Calu3 (cell line): ENCODE results near the gene TNK2. TPM values are rescaled to one million over a fixed set of nuclear protein-coding genes. Genes with fewer than 3 reads are reported as not detected.

Experiments
- BruUV-seq: library from RNA; stranded (reverse); fragments of 400-500 nt; replicated peaks from 2 replicates; lab custom pipeline; 2021; lab: Mats Ljungman, UMichigan
- CTCF ChIA-PET: fragments of 300-600 bp; sonication (Branson Sonifier 250); formaldehyde crosslinking; loops from one replicate; lab custom pipeline; 2022; ENCODE audit warnings: antibody characterized with exemption; lab: Charles Lee
- DNase-seq: peaks from one replicate; pipeline ENCODE4 v3.0.0; 2022
- H3K27ac Mint-ChIP-seq: one replicate; pipeline ENCODE4 v1.8.0; 2022; ENCODE audit warnings: mixed read lengths; ENCODE audit not compliant: unreplicated experiment
- H3K27me3 Mint-ChIP-seq: one replicate; pipeline ENCODE4 v1.8.0; 2022; ENCODE audit warnings: mixed read lengths; ENCODE audit not compliant: unreplicated experiment
- H3K36me3 Mint-ChIP-seq: one replicate; pipeline ENCODE4 v1.8.0; 2022; ENCODE audit warnings: mild to moderate bottlenecking, moderate library complexity, mixed read lengths; ENCODE audit not compliant: insufficient read depth, unreplicated experiment
- H3K4me1 Mint-ChIP-seq: one replicate; pipeline ENCODE4 v1.8.0; 2022; ENCODE audit warnings: mild to moderate bottlenecking, low read depth, mixed read lengths; ENCODE audit not compliant: unreplicated experiment
- H3K4me3 Mint-ChIP-seq: one replicate; pipeline ENCODE4 v1.8.0; 2022; ENCODE audit warnings: mild to moderate bottlenecking, low read depth, moderate library complexity, mixed read lengths; ENCODE audit not compliant: unreplicated experiment
- H3K9me3 Mint-ChIP-seq: one replicate; pipeline ENCODE4 v1.8.0; 2022; ENCODE audit warnings: low read depth, mixed read lengths; ENCODE audit not compliant: unreplicated experiment
- CTCF ChIP-seq: fragments of 200-600 bp; IDR thresholded peaks from one replicate; pipeline ENCODE4 v1.8.0; 2022; ENCODE audit warnings: antibody characterized with exemption; ENCODE audit not compliant: unreplicated experiment
- intact Hi-C: fragments of 100-400 bp; cut with micrococcal nuclease; formaldehyde crosslinking; loops from one replicate; pipeline ENCODE4 v1.10.0; 2022; ENCODE audit not compliant: unreplicated experiment
- total RNA-seq: library from RNA; stranded (reverse); gene quantifications from 2 replicates; pipeline ENCODE4 v1.2.3, GENCODE V29; 2022

TNK2 gene
- total RNA-seq, 1 experiment from 2014 or later = 50.4 TPM

GRCh38 chr3:195891431-195892104, 16.8 kb downstream of the TNK2 start:
- Mint-ChIP-seq H3K4me1 (peaks cover 21% of the 10 kb centered on the region), H3K27ac (no peak overlapping the region), H3K27me3 (no peaks in the 10 kb centered on the region), H3K9me3 (no peaks in the 10 kb centered on the region), H3K36me3 (peaks cover 22% of the 10 kb centered on the region), H3K4me3 (no peak overlapping the region)
- no peak for TF ChIP-seq CTCF
- no TSS peak for BruUV-seq
- DNase-seq = no peak
- intact Hi-C loops = no loop called here
- CTCF ChIA-PET = interaction anchor here (0.5 to 0.7 kb wide), 2 partner anchors 32 to 293 kb away, joined by 3 read pairs; no protein-coding TSS in a partner anchor

- no peak overlapping the region for H3K27ac Mint-ChIP-seq
- intact Hi-C loops = no loop called here
- no peak for TF ChIP-seq CTCF
- no peaks in the 10 kb centered on the region for H3K27me3 Mint-ChIP-seq
- BruUV-seq = no TSS peak
- CTCF ChIA-PET = interaction anchor here (0.7 to 0.8 kb wide), 2 partner anchors 11 to 13 kb away, joined by 3 to 4 read pairs; no protein-coding TSS in a partner anchor
- H3K9me3 Mint-ChIP-seq = no peaks in the 10 kb centered on the region
- DNase-seq = no peak
- H3K4me3 Mint-ChIP-seq = no peak overlapping the region
- peaks cover 12% of the 10 kb centered on the region for H3K36me3 Mint-ChIP-seq
- H3K4me1 Mint-ChIP-seq = peaks cover 13% of the 10 kb centered on the region
Observed at GRCh38 chr3:195889870-195890295, 18.5 kb downstream of the TNK2 start.

GRCh38 chr3:195888981-195889869, 19.1 kb downstream of the TNK2 start:
- H3K4me1 Mint-ChIP-seq = peaks cover 7% of the 10 kb centered on the region
- H3K27ac Mint-ChIP-seq = no peak overlapping the region
- H3K9me3 Mint-ChIP-seq = no peaks in the 10 kb centered on the region
- CTCF ChIA-PET = interaction anchor here (0.6 to 0.7 kb wide), 2 partner anchors 13 to 1655 kb away, joined by 3 to 5 read pairs; no protein-coding TSS in a partner anchor
- no TSS peak for BruUV-seq
- peaks cover 7% of the 10 kb centered on the region for H3K36me3 Mint-ChIP-seq
- intact Hi-C loops = no loop called here
- no peak overlapping the region for H3K4me3 Mint-ChIP-seq
- DNase-seq = no peak
- no peak for TF ChIP-seq CTCF
- no peaks in the 10 kb centered on the region for H3K27me3 Mint-ChIP-seq

GRCh38 chr3:195888311-195888761, 20.0 kb downstream of the TNK2 start:
- Mint-ChIP-seq H3K4me3 (no peak overlapping the region), H3K36me3 (peaks cover 9% of the 10 kb centered on the region), H3K4me1 (no peaks in the 10 kb centered on the region), H3K27me3 (no peaks in the 10 kb centered on the region), H3K27ac (no peak overlapping the region), H3K9me3 (no peaks in the 10 kb centered on the region)
- no TSS peak for BruUV-seq
- DNase-seq = no peak
- TF ChIP-seq CTCF = no peak
- intact Hi-C loops = no loop called here
- CTCF ChIA-PET = no interaction called here
